IMR-90 (cell line): ENCODE data around the gene PTCH1. TPM values are rescaled to one million over a fixed set of nuclear protein-coding genes. Genes with fewer than 3 reads are reported as not detected.
A peak's percentile ranks its signal among the peaks of the same experiment; 100 is the strongest.

Source experiments
- ATAC-seq: fragments of 200-7000 bp; cut with Tn5 transposase; 2 replicates; pipeline ENCODE4 v1.9.1; 2020; ENCODE audit warnings: low read depth, mild to moderate bottlenecking, moderate library complexity
- BruUV-seq: library from RNA; stranded (reverse); fragments of 400-500 nt; replicated peaks from 2 replicates; lab custom pipeline; 2021; lab: Mats Ljungman, UMichigan
- CTCF ChIA-PET: fragments of 300-600 bp; formaldehyde crosslinking; extraction: SDS; loops from one replicate; lab custom pipeline; 2021; ENCODE audit warnings: antibody characterized with exemption; lab: Yijun Ruan, JAX
- POLR2A ChIA-PET: fragments of 300-600 bp; sonication (Branson Sonifier 250); formaldehyde crosslinking; loops from one replicate; lab custom pipeline; 2022; ENCODE audit warnings: antibody characterized with exemption; ENCODE audit not compliant: unreplicated experiment; lab: Charles Lee
- DNase-seq: peaks from one replicate; pipeline ENCODE4 v3.0.0; 2013
- H2AFZ ChIP-seq: replicated peaks from 2 replicates; pipeline ENCODE3; 2013; ENCODE audit warnings: low read length, mild to moderate bottlenecking; ENCODE audit not compliant: poor library complexity
- H2AK5ac ChIP-seq: 2 replicates; pipeline ENCODE4 v1.6.1; 2013; ENCODE audit warnings: low read depth, low read length, inconsistent platforms
- H2AK9ac ChIP-seq: replicated peaks from 2 replicates; pipeline ENCODE3; 2013; ENCODE audit warnings: mild to moderate bottlenecking, low read depth, low read length, moderate library complexity; ENCODE audit not compliant: poor library complexity
- H2BK120ac ChIP-seq: 2 replicates; pipeline ENCODE4 v1.6.1; 2013; ENCODE audit warnings: low read depth, low read length, inconsistent platforms
- H2BK15ac ChIP-seq: 3 replicates; pipeline ENCODE4 v1.6.1; 2013; ENCODE audit warnings: low read depth, low read length, inconsistent platforms
- H2BK20ac ChIP-seq: 2 replicates; pipeline ENCODE4 v1.6.1; 2013; ENCODE audit warnings: low read depth, mild to moderate bottlenecking, inconsistent platforms, low read length, moderate library complexity
- H2BK5ac ChIP-seq: 2 replicates; pipeline ENCODE4 v1.6.1; 2013; ENCODE audit warnings: mild to moderate bottlenecking, low read depth, low read length, inconsistent platforms; ENCODE audit not compliant: poor library complexity, severe bottlenecking
- H3K14ac ChIP-seq: replicated peaks from 2 replicates; pipeline ENCODE4 v1.6.1; 2013; ENCODE audit warnings: low read depth, low read length, inconsistent platforms
- H3K18ac ChIP-seq: 2 replicates; pipeline ENCODE4 v1.6.1; 2013; ENCODE audit warnings: low read depth, low read length, control low read depth
- H3K23ac ChIP-seq: 2 replicates; pipeline ENCODE4 v1.6.1; 2013; ENCODE audit warnings: low read depth, low read length, inconsistent platforms
- H3K27ac ChIP-seq: 2 replicates; pipeline ENCODE4 v1.5.1; 2013; ENCODE audit warnings: mild to moderate bottlenecking, control low read depth, low read length; ENCODE audit not compliant: insufficient read depth
- H3K27me3 ChIP-seq: 2 replicates; pipeline ENCODE4 v1.6.1; 2013; ENCODE audit warnings: low read length; ENCODE audit not compliant: control insufficient read depth, insufficient read depth
- H3K36me3 ChIP-seq: 2 replicates; pipeline ENCODE4 v1.6.1; 2013; ENCODE audit warnings: low read length, mixed read lengths; ENCODE audit not compliant: control insufficient read depth, insufficient read depth
- H3K4ac ChIP-seq: 2 replicates; pipeline ENCODE4 v1.6.1; 2013; ENCODE audit warnings: low read depth, low read length, inconsistent platforms
- H3K4me1 ChIP-seq: 2 replicates; pipeline ENCODE4 v1.6.1; 2013; ENCODE audit warnings: low read length, mixed read lengths; ENCODE audit not compliant: control insufficient read depth, insufficient read depth
- H3K4me2 ChIP-seq: 2 replicates; pipeline ENCODE4 v1.6.1; 2013; ENCODE audit warnings: low read depth, mild to moderate bottlenecking, control low read depth, low read length, moderate library complexity
- H3K4me3 ChIP-seq: 2 replicates; pipeline ENCODE4 v1.5.1; 2013; ENCODE audit warnings: low read depth, mild to moderate bottlenecking, control low read depth, low read length, moderate library complexity; ENCODE audit not compliant: insufficient read depth
- H3K56ac ChIP-seq: 2 replicates; pipeline ENCODE4 v1.6.1; 2013; ENCODE audit warnings: low read length, inconsistent platforms; ENCODE audit not compliant: insufficient read depth; ENCODE audit errors: extremely low read depth
- H3K79me1 ChIP-seq, 2 experiments: 2 replicates each; pipeline ENCODE4 v1.6.1; 2013; ENCODE audit warnings: low read length in 2 of 2, inconsistent platforms in 1 of 2, low read depth in 1 of 2
- H3K9ac ChIP-seq: 2 replicates; pipeline ENCODE4 v1.6.1; 2013; ENCODE audit warnings: low read depth, low read length, control low read depth
- H3K9me1 ChIP-seq: 2 replicates; pipeline ENCODE4 v1.6.1; 2013; ENCODE audit warnings: low read length, inconsistent platforms; ENCODE audit not compliant: insufficient read depth
- H3K9me3 ChIP-seq: 2 replicates; pipeline ENCODE4 v1.6.1; 2013; ENCODE audit warnings: low read length; ENCODE audit not compliant: control insufficient read depth, insufficient read depth
- H4K20me1 ChIP-seq: 2 replicates; pipeline ENCODE4 v1.6.1; 2013; ENCODE audit warnings: low read length, inconsistent platforms; ENCODE audit not compliant: insufficient read depth
- H4K5ac ChIP-seq: 2 replicates; pipeline ENCODE4 v1.6.1; 2013; ENCODE audit warnings: mild to moderate bottlenecking, low read depth, low read length, control low read depth
- H4K8ac ChIP-seq, 2 experiments: 2 replicates each; pipeline ENCODE4 v1.6.1; 2013; ENCODE audit warnings: low read depth in 2 of 2, low read length in 2 of 2, control low read depth in 1 of 2, inconsistent platforms in 1 of 2
- H4K91ac ChIP-seq: 2 replicates; pipeline ENCODE4 v1.6.1; 2013; ENCODE audit warnings: low read depth, low read length, inconsistent platforms; ENCODE audit not compliant: insufficient read depth
- CEBPB ChIP-seq: IDR thresholded peaks from 2 replicates; pipeline ENCODE4 v1.6.1; 2012; ENCODE audit warnings: low read depth, low read length, improper control_type of control experiment
- CHD1 ChIP-seq: IDR thresholded peaks from 2 replicates; pipeline ENCODE4 v1.6.1; 2012; ENCODE audit warnings: low read depth, low read length, improper control_type of control experiment
- CTCF ChIP-seq: conservative IDR thresholded peaks from 2 replicates; pipeline ENCODE4 v1.5.1; 2012; ENCODE audit warnings: mild to moderate bottlenecking, low read depth, low read length, improper control_type of control experiment
- FOS ChIP-seq: fragments of 150-350 bp; IDR thresholded peaks from 2 replicates; pipeline ENCODE4 v1.6.1; 2016; ENCODE audit warnings: low read depth, low read length
- MAFK ChIP-seq: IDR thresholded peaks from 2 replicates; pipeline ENCODE4 v1.6.1; 2012; ENCODE audit warnings: low read depth, low read length, improper control_type of control experiment
- MAZ ChIP-seq: IDR thresholded peaks from 2 replicates; pipeline ENCODE4 v1.6.1; 2012; ENCODE audit warnings: low read depth, mild to moderate bottlenecking, low read length, improper control_type of control experiment, moderate library complexity, borderline replicate concordance
- MXI1 ChIP-seq: IDR thresholded peaks from 2 replicates; pipeline ENCODE4 v1.6.1; 2012; ENCODE audit warnings: low read depth, mild to moderate bottlenecking, low read length, moderate library complexity, borderline replicate concordance
- RAD21 ChIP-seq: IDR thresholded peaks from 2 replicates; pipeline ENCODE4 v1.6.1; 2012; ENCODE audit warnings: low read length, improper control_type of control experiment
- RCOR1 ChIP-seq: IDR thresholded peaks from 2 replicates; pipeline ENCODE4 v1.6.1; 2012; ENCODE audit warnings: mild to moderate bottlenecking, low read length, improper control_type of control experiment; ENCODE audit not compliant: insufficient replicate concordance
- RFX5 ChIP-seq: IDR thresholded peaks from 2 replicates; pipeline ENCODE4 v1.8.0; 2012; ENCODE audit warnings: low read depth, mild to moderate bottlenecking, low read length, moderate library complexity
- SMC3 ChIP-seq: fragments of 150-350 bp; IDR thresholded peaks from 2 replicates; pipeline ENCODE4 v1.6.1; 2016; ENCODE audit warnings: low read depth, mild to moderate bottlenecking, antibody characterized with exemption, low read length, moderate library complexity
- USF2 ChIP-seq: fragments of 150-350 bp; IDR thresholded peaks from 2 replicates; pipeline ENCODE4 v1.6.1; 2017; ENCODE audit warnings: mild to moderate bottlenecking, antibody characterized with exemption, low read length, low read depth
- WGBS, 2 experiments: methylation state at CpG; one replicate each; pipeline versions ENCODE4 v1.1.5 to v1.1.7; 2013; ENCODE audit warnings: missing lambda C conversion rate in 2 of 2; ENCODE audit not compliant: insufficient read length in 1 of 2; ENCODE audit errors: extremely low coverage in 2 of 2; 5-methylcytosine and 5-hydroxymethylcytosine counted together
- dilution Hi-C: fragments of 300-500 bp; cut with HindIII; formaldehyde crosslinking; loops from one replicate; pipeline ENCODE4 v1.14.3; 2018; ENCODE audit warnings: low sequenced_read_pairs; ENCODE audit not compliant: unreplicated experiment
- in situ Hi-C: fragments of 300-500 bp; cut with MboI; formaldehyde crosslinking; loops from 3 replicates; pipeline ENCODE4 v1.14.3; 2019; ENCODE audit warnings: low sequenced_read_pairs, inconsistent platforms, mixed read lengths
- intact Hi-C: fragments of 100-400 bp; cut with micrococcal nuclease; formaldehyde crosslinking; loops from 2 replicates; pipeline ENCODE4 v1.10.0; 2022
- polyA plus RNA-seq, 3 experiments: library from polyadenylated mRNA; depleted of rRNA; stranded (reverse); fragments of >200 nt; gene quantifications; 2 replicates each; pipeline ENCODE4 v1.2.3, GENCODE V29; 2012; ENCODE audit warnings: low replicate concordance in 1 of 3
- total RNA-seq: library from RNA; depleted of rRNA; stranded (reverse); fragments of >200 nt; gene quantifications from 2 replicates; pipeline ENCODE4 v1.2.3, GENCODE V29; 2012

PTCH1 gene
- total and polyA plus RNA-seq, 2 of the 4 experiments (the other 2 are of a cell fraction): 4.1 to 5.0 TPM

GRCh38 chr9:95508968-95509850 lies 7.6 kb downstream of the PTCH1 start:
- Histone ChIP-seq H4K20me1 (peaks cover 9% of the 10 kb centered on the region), H3K9ac (peak overlapping the region; percentile 74), H2AK5ac (no peak overlapping the region), H4K8ac (no peak overlapping the region; a peak in 1 of 4 replicates), H3K9me3 (no peaks in the 10 kb centered on the region), H3K18ac (no peak overlapping the region; the same call in 1 of the 2 replicates), H3K56ac (peak overlapping the region; percentile 53; the same call in 1 of the 2 replicates), H2BK15ac (no peak overlapping the region), H3K79me1 (peaks cover 5 to 37% of the 10 kb centered on the region in 2 experiments; a peak in 3 of 4 replicates), H2AFZ (peak overlapping the region; percentile 88), H3K4me1 (peaks cover 7% of the 10 kb centered on the region), H3K36me3 (no peaks in the 10 kb centered on the region), H3K27me3 (no peaks in the 10 kb centered on the region), H3K27ac (peak overlapping the region; percentile 80), H3K14ac (no peak overlapping the region), H3K23ac (peak overlapping the region; percentile 72; the same call in 1 of the 2 replicates), H3K4me2 (peak overlapping the region; percentile 97), H3K4ac (0 out of 2 replicates have a peak overlapping the region, but pooled peaks have one; percentile 1), H4K91ac (no peak overlapping the region), H3K9me1 (no peaks in the 10 kb centered on the region; the same call in 1 of the 2 replicates), H2AK9ac (no peak overlapping the region), H2BK120ac (no peak overlapping the region), H4K5ac (no peak overlapping the region), H2BK5ac (peak overlapping the region; percentile 40), H3K4me3 (peak overlapping the region; percentile 84), H2BK20ac (no peak overlapping the region)
- POLR2A ChIA-PET: interaction anchor here (0.6 to 0.7 kb wide), 2 partner anchors 22 to 218 kb away, joined by 5 to 20 read pairs; no protein-coding TSS in a partner anchor
- no TSS peak for BruUV-seq
- peak; percentile 16 for ATAC-seq
- intact Hi-C loops (loop anchor here (5.0 to 10.0 kb wide), 3 partner anchors 127 to 626 kb away; no protein-coding TSS in a partner anchor), in situ Hi-C loops (no loop called here), dilution Hi-C loops (no loop called here)
- DNase-seq: peak; percentile 92
- CTCF ChIA-PET: no interaction called here
- 3% methylated on average over 15 of the region's 48 CpGs; no CpG with 5 or more reads in 1 of the 2 experiments for WGBS, 2 experiments
- peak; percentile 46; the same call in 1 of the 2 replicates for TF ChIP-seq USF2
- no peak for TF ChIP-seq CEBPB
- TF ChIP-seq MXI1: peak; percentile 13; the same call in 1 of the 2 replicates
- peak; percentile 81; the same call in 1 of the 2 replicates for TF ChIP-seq MAZ
- no peak for TF ChIP-seq CHD1
- no peak for TF ChIP-seq FOS
- no peak for TF ChIP-seq SMC3
- no peak for TF ChIP-seq CTCF
- no peak for TF ChIP-seq MAFK
- TF ChIP-seq RCOR1: no peak
- TF ChIP-seq RFX5: no peak
- 0 out of 2 replicates have a peak, but pooled peaks have one; percentile 1 for TF ChIP-seq RAD21
